Mesothelial cell of epicardium (in vitro differentiated cells): ENCODE measurements around the gene LRRK1. TPM values are rescaled to one million over a fixed set of nuclear protein-coding genes. Genes with fewer than 3 reads are reported as not detected.
A peak's percentile ranks its signal among the peaks of the same experiment; 100 is the strongest.

ENCODE experiments used
- DNase-seq, 2 experiments: peaks; one replicate each; pipeline ENCODE4 v3.0.0; 2021; ENCODE audit warnings: low spot score in 2 of 2; ENCODE audit not compliant: unreplicated experiment in 2 of 2
- H3K27ac Mint-ChIP-seq: 2 replicates; pipeline ENCODE4 v1.8.0; 2021; ENCODE audit warnings: mixed read lengths
- H3K27me3 Mint-ChIP-seq: 2 replicates; pipeline ENCODE4 v1.8.0; 2021; ENCODE audit warnings: low read depth, mixed read lengths
- H3K36me3 Mint-ChIP-seq: 2 replicates; pipeline ENCODE4 v1.8.0; 2021; ENCODE audit warnings: mixed read lengths
- H3K4me1 Mint-ChIP-seq: 2 replicates; pipeline ENCODE4 v1.8.0; 2021; ENCODE audit warnings: mixed read lengths
- H3K4me3 Mint-ChIP-seq: 2 replicates; pipeline ENCODE4 v1.8.0; 2021; ENCODE audit warnings: mild to moderate bottlenecking, moderate library complexity, mixed read lengths
- H3K9me3 Mint-ChIP-seq: 2 replicates; pipeline ENCODE4 v1.8.0; 2021; ENCODE audit warnings: mixed read lengths
- total RNA-seq: library from RNA; stranded (reverse); gene quantifications from 3 replicates; pipeline ENCODE4 v1.2.1, GENCODE V29; 2021
- TF ChIP-seq, protein P1 (sequence below): fragments of 200-600 bp; sonication (generic); IDR thresholded peaks from one replicate; pipeline ENCODE4 v1.5.0; 2021; ENCODE audit warnings: antibody characterized with exemption; ENCODE audit not compliant: unreplicated experiment

The LRRK1 gene
- total RNA-seq, 1 donor from 2014 or later = 2.3 TPM

DNA sequence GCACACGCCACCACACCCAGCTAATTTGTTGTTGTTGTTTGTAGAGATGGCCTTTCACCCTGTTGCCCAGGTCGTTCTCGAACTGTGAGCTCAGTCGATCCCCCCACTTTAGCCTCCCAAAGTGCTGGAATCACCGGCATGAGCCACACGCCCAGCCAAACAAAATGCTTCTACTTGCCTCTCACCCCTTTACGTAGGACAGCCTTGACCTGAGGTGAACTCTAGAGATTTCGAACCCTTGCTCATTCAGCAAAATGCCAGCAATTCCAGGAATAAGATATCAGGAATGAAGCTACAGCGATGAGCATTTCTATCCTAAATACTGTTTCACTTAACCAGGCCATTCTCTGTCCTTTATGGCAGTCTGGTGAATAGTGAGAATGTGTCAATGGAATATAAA lies 135.0 kb downstream of the LRRK1 start:
- Mint-ChIP-seq H3K27me3 (no peaks in the 10 kb centered on the region), H3K9me3 (no peaks in the 10 kb centered on the region), H3K4me1 (no peaks in the 10 kb centered on the region), H3K36me3 (peaks cover 4% of the 10 kb centered on the region), H3K27ac (no peak overlapping the region), H3K4me3 (no peak overlapping the region)
- no peak for DNase-seq
- TF ChIP-seq, protein P1, sequence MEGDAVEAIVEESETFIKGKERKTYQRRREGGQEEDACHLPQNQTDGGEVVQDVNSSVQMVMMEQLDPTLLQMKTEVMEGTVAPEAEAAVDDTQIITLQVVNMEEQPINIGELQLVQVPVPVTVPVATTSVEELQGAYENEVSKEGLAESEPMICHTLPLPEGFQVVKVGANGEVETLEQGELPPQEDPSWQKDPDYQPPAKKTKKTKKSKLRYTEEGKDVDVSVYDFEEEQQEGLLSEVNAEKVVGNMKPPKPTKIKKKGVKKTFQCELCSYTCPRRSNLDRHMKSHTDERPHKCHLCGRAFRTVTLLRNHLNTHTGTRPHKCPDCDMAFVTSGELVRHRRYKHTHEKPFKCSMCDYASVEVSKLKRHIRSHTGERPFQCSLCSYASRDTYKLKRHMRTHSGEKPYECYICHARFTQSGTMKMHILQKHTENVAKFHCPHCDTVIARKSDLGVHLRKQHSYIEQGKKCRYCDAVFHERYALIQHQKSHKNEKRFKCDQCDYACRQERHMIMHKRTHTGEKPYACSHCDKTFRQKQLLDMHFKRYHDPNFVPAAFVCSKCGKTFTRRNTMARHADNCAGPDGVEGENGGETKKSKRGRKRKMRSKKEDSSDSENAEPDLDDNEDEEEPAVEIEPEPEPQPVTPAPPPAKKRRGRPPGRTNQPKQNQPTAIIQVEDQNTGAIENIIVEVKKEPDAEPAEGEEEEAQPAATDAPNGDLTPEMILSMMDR = no peak

- Mint-ChIP-seq H3K27ac (no peak overlapping the region), H3K4me1 (no peaks in the 10 kb centered on the region), H3K27me3 (no peaks in the 10 kb centered on the region), H3K4me3 (no peak overlapping the region), H3K36me3 (peaks cover 10% of the 10 kb centered on the region), H3K9me3 (peaks cover 7% of the 10 kb centered on the region)
- DNase-seq = no peak
- TF ChIP-seq, protein P1 = no peak
These were observed 135.8 kb downstream of the LRRK1 start for GRCh38 chr15:101054991-101055390.

DNA sequence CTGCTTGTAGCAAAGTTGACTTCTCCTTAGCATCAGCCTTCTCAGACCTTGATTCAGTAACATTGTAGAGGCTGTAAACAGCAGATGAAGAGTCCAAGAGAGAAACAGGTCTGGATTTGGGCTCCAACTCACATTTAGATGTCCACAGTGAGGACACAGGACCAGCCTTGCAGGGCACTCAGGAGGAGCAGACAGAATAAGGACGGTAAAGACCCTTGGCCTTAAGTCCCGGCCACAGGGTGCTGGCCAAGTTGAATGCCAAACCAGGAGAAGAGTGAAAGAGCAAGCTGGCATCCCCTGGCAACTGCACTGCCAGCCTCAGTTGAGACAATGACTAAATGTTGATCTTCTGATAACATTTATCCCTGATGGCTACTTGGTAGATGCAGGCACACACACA lies 136.3 kb downstream of the LRRK1 start:
- Mint-ChIP-seq H3K9me3 (peaks cover 7% of the 10 kb centered on the region), H3K27ac (no peak overlapping the region), H3K4me3 (no peak overlapping the region), H3K4me1 (no peaks in the 10 kb centered on the region), H3K27me3 (no peaks in the 10 kb centered on the region), H3K36me3 (peaks cover 10% of the 10 kb centered on the region)
- TF ChIP-seq, protein P1 = no peak
- no peak for DNase-seq

DNA sequence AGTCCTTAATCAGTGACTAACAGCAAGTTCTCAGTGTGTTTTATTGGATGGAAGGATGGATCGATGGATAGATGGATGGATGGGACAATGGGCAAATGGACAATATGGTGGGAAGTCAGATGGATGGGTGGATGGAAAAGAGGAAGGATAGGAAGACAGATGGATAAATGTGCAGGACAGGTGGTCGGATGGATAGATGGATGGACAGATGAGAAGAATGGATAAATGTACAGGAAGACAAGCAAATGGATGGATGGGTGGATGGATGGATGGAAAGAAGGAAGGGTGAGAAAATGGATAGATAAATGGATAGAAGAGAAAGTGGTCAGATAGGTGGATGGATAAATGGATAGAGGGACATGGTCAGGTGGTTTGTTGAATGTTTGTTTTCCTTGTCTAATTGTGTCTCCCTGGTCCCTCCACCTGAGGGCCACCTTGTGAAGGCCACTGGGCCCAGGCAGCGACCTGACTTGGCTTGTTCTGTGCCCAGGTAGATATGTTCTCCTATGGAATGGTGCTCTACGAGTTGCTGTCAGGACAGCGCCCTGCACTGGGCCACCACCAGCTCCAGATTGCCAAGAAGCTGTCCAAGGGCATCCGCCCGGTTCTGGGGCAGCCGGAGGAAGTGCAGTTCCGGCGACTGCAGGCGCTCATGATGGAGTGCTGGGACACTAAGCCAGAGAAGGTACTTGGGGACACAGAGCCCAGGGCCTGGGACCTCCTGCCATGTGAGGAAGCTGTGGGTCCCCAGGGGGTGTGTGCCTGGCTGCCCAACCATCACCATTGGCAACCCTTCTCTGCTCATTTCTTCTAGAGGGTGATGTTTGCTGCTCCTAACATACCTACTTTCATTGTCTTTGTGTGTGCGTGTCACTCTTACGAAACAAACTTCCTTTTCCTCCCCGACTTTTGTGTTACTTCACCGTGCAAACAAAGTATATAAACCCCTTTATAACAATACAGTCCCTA lies 137.5 kb downstream of the LRRK1 start:
- TF ChIP-seq, protein P1 = no peak

GRCh38 chr15:101057841-101058407 lies 138.8 kb downstream of the LRRK1 start:
- no peak overlapping the region for H3K27ac Mint-ChIP-seq
- H3K4me3 Mint-ChIP-seq = no peak overlapping the region
- peaks cover 10% of the 10 kb centered on the region for H3K36me3 Mint-ChIP-seq
- peaks cover 7% of the 10 kb centered on the region for H3K9me3 Mint-ChIP-seq
- no peaks in the 10 kb centered on the region for H3K4me1 Mint-ChIP-seq
- DNase-seq = peak in 1 of 2 experiments; percentile 30
- TF ChIP-seq, protein P1 = no peak
- no peaks in the 10 kb centered on the region for H3K27me3 Mint-ChIP-seq

More for the DNA sequence above, 137.5 kb downstream of the LRRK1 start:
- no peak overlapping the region for H3K4me3 Mint-ChIP-seq
- peaks cover 7% of the 10 kb centered on the region for H3K9me3 Mint-ChIP-seq
- H3K27ac Mint-ChIP-seq = no peak overlapping the region
- no peaks in the 10 kb centered on the region for H3K27me3 Mint-ChIP-seq
- DNase-seq = peak in 1 of 2 experiments; percentile 11
- H3K4me1 Mint-ChIP-seq = no peaks in the 10 kb centered on the region
- H3K36me3 Mint-ChIP-seq = peaks cover 10% of the 10 kb centered on the region
